PC-3 (cell line): ENCODE results near the gene KIAA2012. TPM values are rescaled to one million over a fixed set of nuclear protein-coding genes. Genes with fewer than 3 reads are reported as not detected.

Experiments used
- ATAC-seq: fragments of 200-7000 bp; cut with Tn5 transposase; 2 replicates; pipeline ENCODE4 v1.9.1; 2020; ENCODE audit warnings: mild to moderate bottlenecking, moderate library complexity
- BruUV-seq: library from RNA; stranded (reverse); fragments of 400-500 nt; replicated peaks from 2 replicates; lab custom pipeline; 2021; lab: Mats Ljungman, UMichigan
- CTCF ChIA-PET: fragments of 300-600 bp; sonication (Branson Sonifier 250); formaldehyde crosslinking; loops from one replicate; lab custom pipeline; 2022; ENCODE audit warnings: antibody characterized with exemption; lab: Charles Lee
- POLR2A ChIA-PET: fragments of 300-600 bp; sonication (Branson Sonifier 250); formaldehyde crosslinking; loops from one replicate; lab custom pipeline; 2022; ENCODE audit warnings: antibody characterized with exemption; ENCODE audit not compliant: unreplicated experiment; lab: Charles Lee
- DNase-seq: peaks from one replicate; pipeline ENCODE4 v3.0.0-alpha.2; 2015
- H2AFZ ChIP-seq: fragments of 300-600 bp; sonication (generic); 2 replicates; pipeline ENCODE4 v1.6.0; 2016; ENCODE audit warnings: antibody characterized with exemption, low read length
- H3F3A ChIP-seq: fragments of 300-600 bp; sonication (generic); one replicate; pipeline ENCODE4 v1.6.0; 2017; ENCODE audit warnings: antibody characterized with exemption, low read length, control low read depth, mild to moderate bottlenecking; ENCODE audit not compliant: unreplicated experiment
- H3K27ac ChIP-seq: fragments of 300-600 bp; sonication (generic); 2 replicates; pipeline ENCODE4 v1.5.1; 2016; ENCODE audit warnings: mild to moderate bottlenecking, low read length
- H3K27me3 ChIP-seq: fragments of 300-600 bp; sonication (generic); 2 replicates; pipeline ENCODE4 v1.6.1; 2016; ENCODE audit warnings: low read length, mixed read lengths
- H3K36me3 ChIP-seq: fragments of 300-600 bp; sonication (generic); 2 replicates; pipeline ENCODE4 v1.6.1; 2016; ENCODE audit warnings: low read depth, mixed run types, low read length, mixed read lengths
- H3K4me1 ChIP-seq: fragments of 300-600 bp; sonication (generic); 2 replicates; pipeline ENCODE4 v1.5.1; 2016; ENCODE audit warnings: low read length; ENCODE audit not compliant: insufficient read depth
- H3K4me2 ChIP-seq: fragments of 300-600 bp; sonication (generic); 2 replicates; pipeline ENCODE4 v1.6.0; 2016; ENCODE audit warnings: low read length
- H3K4me3 ChIP-seq: fragments of 300-600 bp; sonication (generic); 2 replicates; pipeline ENCODE4 v1.5.1; 2016; ENCODE audit warnings: mild to moderate bottlenecking, low read length, mixed read lengths
- H3K79me2 ChIP-seq: fragments of 300-600 bp; sonication (generic); 2 replicates; pipeline ENCODE4 v1.6.1; 2017; ENCODE audit warnings: low read length, mixed read lengths
- H3K9ac ChIP-seq: fragments of 300-600 bp; sonication (generic); 2 replicates; pipeline ENCODE4 v1.6.0; 2016; ENCODE audit warnings: mild to moderate bottlenecking, low read length
- H3K9me2 ChIP-seq: fragments of 300-600 bp; sonication (generic); replicated peaks from 2 replicates; pipeline ENCODE4 v1.6.1; 2016; ENCODE audit warnings: mixed run types, low read length, mixed read lengths
- H3K9me3 ChIP-seq: fragments of 300-600 bp; sonication (generic); 2 replicates; pipeline ENCODE4 v1.6.1; 2016; ENCODE audit warnings: low read length, mixed read lengths
- H4K20me1 ChIP-seq: fragments of 300-600 bp; sonication (generic); 2 replicates; pipeline ENCODE4 v1.6.1; 2016; ENCODE audit warnings: low read length, mixed read lengths
- CTCF ChIP-seq: fragments of 300-600 bp; sonication (generic); conservative IDR thresholded peaks from 2 replicates; pipeline ENCODE4 v1.5.1; 2017; ENCODE audit warnings: antibody characterized with exemption, low read depth, mild to moderate bottlenecking, low read length
- EZH2 ChIP-seq: fragments of 300-600 bp; sonication (generic); IDR thresholded peaks from one replicate; pipeline ENCODE4 v1.6.1; 2017; ENCODE audit warnings: antibody characterized with exemption, mild to moderate bottlenecking, low read length; ENCODE audit not compliant: unreplicated experiment
- EZH2phosphoT487 ChIP-seq: fragments of 300-600 bp; sonication (generic); IDR thresholded peaks from 2 replicates; pipeline ENCODE4 v1.6.1; 2018; ENCODE audit warnings: mild to moderate bottlenecking, antibody characterized with exemption, low read length, borderline replicate concordance
- intact Hi-C: fragments of 100-400 bp; cut with micrococcal nuclease; formaldehyde crosslinking; loops from 2 replicates; pipeline ENCODE4 v1.9.0; 2023
- total RNA-seq: library from RNA; depleted of rRNA; stranded (reverse); fragments of >200 nt; gene quantifications from 2 replicates; pipeline ENCODE4 v1.2.3, GENCODE V29; 2014

KIAA2012 gene
- total RNA-seq, 1 experiment from 2014 or later: not detected

- Histone ChIP-seq H3K9me3 (no peaks in the 10 kb centered on the region), H4K20me1 (no peaks in the 10 kb centered on the region), H3K9ac (no peak overlapping the region), H3K4me3 (no peak overlapping the region), H3K9me2 (no peaks in the 10 kb centered on the region), H3K4me1 (no peaks in the 10 kb centered on the region), H2AFZ (no peak overlapping the region), H3K4me2 (no peak overlapping the region), H3F3A (no peaks in the 10 kb centered on the region), H3K27ac (no peak overlapping the region), H3K27me3 (no peaks in the 10 kb centered on the region), H3K36me3 (no peaks in the 10 kb centered on the region), H3K79me2 (no peaks in the 10 kb centered on the region)
- ChIA-PET CTCF (no interaction called here), POLR2A (no interaction called here)
- BruUV-seq: no TSS peak
- DNase-seq (peak; percentile 65), ATAC-seq (peak; percentile 75)
- intact Hi-C loops: loop anchor here (1.0 kb wide), 1 partner anchor 74 kb away; no protein-coding TSS in a partner anchor
- TF ChIP-seq CTCF (peak; percentile 84), EZH2phosphoT487 (no peak), EZH2 (no peak)
Observed at GRCh38 chr2:202104286-202104870, 31.3 kb downstream of the KIAA2012 start.

DNA sequence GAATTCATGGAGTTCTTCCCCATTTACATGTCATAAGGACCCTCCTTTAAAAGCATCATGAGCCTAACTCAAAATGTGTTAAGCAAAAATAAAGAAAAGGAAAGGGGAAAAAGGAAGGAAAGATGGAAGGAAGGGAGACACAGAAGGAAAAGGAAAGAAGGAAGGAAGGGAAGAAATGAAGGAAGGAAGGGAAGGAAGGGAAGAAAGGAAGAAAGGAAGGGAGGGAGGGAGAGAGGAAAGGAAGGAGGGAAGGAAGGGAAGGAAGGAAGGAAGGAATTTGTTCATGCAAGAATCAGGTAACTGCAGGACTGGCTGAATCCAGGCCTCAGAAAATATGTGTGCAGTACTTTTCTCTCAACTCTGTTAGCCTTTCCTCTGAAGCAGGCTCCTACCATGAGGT is 32.0 kb downstream of the KIAA2012 start:
- Histone ChIP-seq H4K20me1 (no peaks in the 10 kb centered on the region), H3F3A (no peaks in the 10 kb centered on the region), H3K4me3 (no peak overlapping the region), H3K4me2 (no peak overlapping the region), H3K9me3 (no peaks in the 10 kb centered on the region), H3K79me2 (no peaks in the 10 kb centered on the region), H3K9ac (no peak overlapping the region), H2AFZ (no peak overlapping the region), H3K9me2 (no peaks in the 10 kb centered on the region), H3K27me3 (no peaks in the 10 kb centered on the region), H3K4me1 (no peaks in the 10 kb centered on the region), H3K36me3 (no peaks in the 10 kb centered on the region), H3K27ac (no peak overlapping the region)
- BruUV-seq: no TSS peak
- ChIA-PET CTCF (no interaction called here), POLR2A (no interaction called here)
- intact Hi-C loops: no loop called here
- DNase-seq (no peak), ATAC-seq (no peak)
- TF ChIP-seq EZH2 (no peak), CTCF (no peak), EZH2phosphoT487 (no peak)

GRCh38 chr2:202108345-202108744 is 35.3 kb downstream of the KIAA2012 start:
- no peaks in the 10 kb centered on the region for H3K9me3 ChIP-seq
- H3K27me3 ChIP-seq: no peaks in the 10 kb centered on the region
- no TSS peak for BruUV-seq
- TF ChIP-seq EZH2phosphoT487 (no peak), EZH2 (no peak), CTCF (no peak)
- H3K9ac ChIP-seq: no peak overlapping the region
- no peaks in the 10 kb centered on the region for H3K36me3 ChIP-seq
- H4K20me1 ChIP-seq: no peaks in the 10 kb centered on the region
- H3F3A ChIP-seq: no peaks in the 10 kb centered on the region
- ChIA-PET POLR2A (no interaction called here), CTCF (no interaction called here)
- no peak overlapping the region for H3K27ac ChIP-seq
- intact Hi-C loops: no loop called here
- H3K9me2 ChIP-seq: no peaks in the 10 kb centered on the region
- H2AFZ ChIP-seq: no peak overlapping the region
- H3K4me1 ChIP-seq: peaks cover 5% of the 10 kb centered on the region
- H3K4me2 ChIP-seq: no peak overlapping the region
- H3K4me3 ChIP-seq: no peak overlapping the region
- ATAC-seq (no peak), DNase-seq (no peak)
- H3K79me2 ChIP-seq: no peaks in the 10 kb centered on the region
